Activated naive CD8-positive, alpha-beta T cell treated with anti-CD3 and anti-CD28 coated beads, Interleukin-2, amount 50 U/mL, for 24 hours (primary cell): ENCODE measurements around the gene FOXRED1.
"Not testable (repeated sequence)": the region's sequence is repeated elsewhere in the genome, so short reads cannot be mapped to it uniquely, and the experiment has no call there.

Source experiments
- ATAC-seq: fragments of 150-1000 bp; cut with Tn5 transposase; one replicate; pipeline ENCODE4 v1.10.0; 2021
- DNase-seq: peaks from one replicate; pipeline ENCODE4 v3.0.0; 2021
- H3K27ac Mint-ChIP-seq: one replicate; pipeline ENCODE4 v1.8.0; 2021; ENCODE audit warnings: mild to moderate bottlenecking, mixed read lengths
- H3K27me3 Mint-ChIP-seq: one replicate; pipeline ENCODE4 v1.8.0; 2021; ENCODE audit warnings: mixed read lengths
- H3K36me3 Mint-ChIP-seq: one replicate; pipeline ENCODE4 v1.8.0; 2021; ENCODE audit warnings: low read depth, mixed read lengths
- H3K4me1 Mint-ChIP-seq: one replicate; pipeline ENCODE4 v1.8.0; 2021; ENCODE audit warnings: mixed read lengths
- H3K4me3 Mint-ChIP-seq: one replicate; pipeline ENCODE4 v1.8.0; 2021; ENCODE audit warnings: mild to moderate bottlenecking, moderate library complexity, mixed read lengths
- H3K9me3 Mint-ChIP-seq: one replicate; pipeline ENCODE4 v1.8.0; 2021; ENCODE audit warnings: mixed read lengths

Gene FOXRED1

GRCh38 chr11:126284829-126285228, 15.9 kb downstream of the FOXRED1 start:
- peaks cover 64% of the 10 kb centered on the region for H3K4me1 Mint-ChIP-seq
- no peaks in the 10 kb centered on the region for H3K9me3 Mint-ChIP-seq
- peak overlapping the region; percentile 98 for H3K4me3 Mint-ChIP-seq
- no peaks in the 10 kb centered on the region for H3K27me3 Mint-ChIP-seq
- H3K36me3 Mint-ChIP-seq, result peaks cover 3% of the 10 kb centered on the region
- ATAC-seq (peak; percentile 63), DNase-seq (peak; percentile 89)
- peak overlapping the region; percentile 72 for H3K27ac Mint-ChIP-seq

GRCh38 chr11:126288237-126288636, 19.3 kb downstream of the FOXRED1 start:
- Mint-ChIP-seq H3K27me3 (no peaks in the 10 kb centered on the region), H3K36me3 (peaks cover 9% of the 10 kb centered on the region), H3K4me3 (no peak overlapping the region), H3K4me1 (peaks cover 45% of the 10 kb centered on the region), H3K9me3 (no peaks in the 10 kb centered on the region), H3K27ac (peak overlapping the region; percentile 46)
- DNase-seq (no peak), ATAC-seq (no peak)

GRCh38 chr11:126290887-126291286, 21.9 kb downstream of the FOXRED1 start:
- H3K4me1 Mint-ChIP-seq, result peaks cover 32% of the 10 kb centered on the region
- H3K27me3 Mint-ChIP-seq, result no peaks in the 10 kb centered on the region
- H3K36me3 Mint-ChIP-seq, result peaks cover 17% of the 10 kb centered on the region
- no peak overlapping the region for H3K4me3 Mint-ChIP-seq
- DNase-seq, result no peak
- H3K9me3 Mint-ChIP-seq, result no peaks in the 10 kb centered on the region
- no peak for ATAC-seq
- no peak overlapping the region for H3K27ac Mint-ChIP-seq

GRCh38 chr11:126293726-126294125, 24.8 kb downstream of the FOXRED1 start:
- Mint-ChIP-seq H3K4me1 (peaks cover 17% of the 10 kb centered on the region), H3K27me3 (no peaks in the 10 kb centered on the region), H3K27ac (peak overlapping the region; percentile 64), H3K9me3 (no peaks in the 10 kb centered on the region), H3K4me3 (no peak overlapping the region), H3K36me3 (peaks cover 27% of the 10 kb centered on the region)
- DNase-seq (no peak), ATAC-seq (peak; percentile 58)

- H3K36me3 Mint-ChIP-seq, result peaks cover 19% of the 10 kb centered on the region
- DNase-seq, result no peak
- H3K27ac Mint-ChIP-seq, result no peak overlapping the region
- no peaks in the 10 kb centered on the region for H3K9me3 Mint-ChIP-seq
- peaks cover 13% of the 10 kb centered on the region for H3K4me1 Mint-ChIP-seq
- no peaks in the 10 kb centered on the region for H3K27me3 Mint-ChIP-seq
- ATAC-seq, result no peak
- H3K4me3 Mint-ChIP-seq, result no peak overlapping the region
Observed at GRCh38 chr11:126297004-126297403, 28.1 kb downstream of the FOXRED1 start.

- H3K36me3 Mint-ChIP-seq, result peaks cover 16% of the 10 kb centered on the region
- peak within 1 kb of the TSS; percentile 94 for H3K4me3 Mint-ChIP-seq
- no peaks in the 10 kb centered on the region for H3K27me3 Mint-ChIP-seq
- H3K27ac Mint-ChIP-seq, result peak within 1 kb of the TSS; percentile 98
- peaks cover 27% of the 10 kb centered on the region for H3K4me1 Mint-ChIP-seq
- H3K9me3 Mint-ChIP-seq, result peaks cover 4% of the 10 kb centered on the region
- peak; percentile 91 for ATAC-seq
- peak; percentile 88 for DNase-seq
Observed at GRCh38 chr11:126303623-126304456, 34.9 kb downstream of the FOXRED1 start, which contains the start of gene DCPS. TSS of gene DCPS (plus strand) at chr11:126304060. CDS start at chr11:126304081, 21 bp downstream.

- no peaks in the 10 kb centered on the region for H3K27me3 Mint-ChIP-seq
- peaks cover 16% of the 10 kb centered on the region for H3K36me3 Mint-ChIP-seq
- peak overlapping the region; percentile 94 for H3K4me3 Mint-ChIP-seq
- peaks cover 27% of the 10 kb centered on the region for H3K4me1 Mint-ChIP-seq
- H3K27ac Mint-ChIP-seq, result peak overlapping the region; percentile 98
- DNase-seq (peak; percentile 26), ATAC-seq (peak; percentile 7)
- peaks cover 4% of the 10 kb centered on the region for H3K9me3 Mint-ChIP-seq
Observed at GRCh38 chr11:126304457-126305075, 35.6 kb downstream of the FOXRED1 start.

GRCh38 chr11:126305699-126306098, 36.7 kb downstream of the FOXRED1 start:
- Mint-ChIP-seq H3K27ac (peak overlapping the region; percentile 76), H3K4me1 (peaks cover 30% of the 10 kb centered on the region), H3K4me3 (peak overlapping the region; percentile 61), H3K9me3 (peaks cover 4% of the 10 kb centered on the region), H3K27me3 (no peaks in the 10 kb centered on the region), H3K36me3 (peaks cover 16% of the 10 kb centered on the region)
- DNase-seq, result no peak
- ATAC-seq, result peak; percentile 20

GRCh38 chr11:126307706-126308105, 38.8 kb downstream of the FOXRED1 start:
- Mint-ChIP-seq H3K4me1 (peaks cover 33% of the 10 kb centered on the region), H3K9me3 (peaks cover 4% of the 10 kb centered on the region), H3K27ac (no peak overlapping the region), H3K27me3 (no peaks in the 10 kb centered on the region), H3K36me3 (peaks cover 19% of the 10 kb centered on the region), H3K4me3 (no peak overlapping the region)
- ATAC-seq, result no peak
- DNase-seq, result peak; percentile 33

GRCh38 chr11:126308271-126308671, 39.3 kb downstream of the FOXRED1 start:
- no peak overlapping the region for H3K27ac Mint-ChIP-seq
- peaks cover 31% of the 10 kb centered on the region for H3K4me1 Mint-ChIP-seq

GRCh38 chr11:126308771-126309170, 39.8 kb downstream of the FOXRED1 start:
- H3K27me3 Mint-ChIP-seq, ATAC-seq, H3K27ac Mint-ChIP-seq, H3K9me3 Mint-ChIP-seq, H3K4me3 Mint-ChIP-seq, DNase-seq: not testable (repeated sequence)
- H3K36me3 Mint-ChIP-seq, result peaks cover 12% of the 10 kb centered on the region
- H3K4me1 Mint-ChIP-seq, result peaks cover 28% of the 10 kb centered on the region

More at GRCh38 chr11:126308271-126308671, 39.3 kb downstream of the FOXRED1 start:
- peaks cover 15% of the 10 kb centered on the region for H3K36me3 Mint-ChIP-seq
- H3K4me3 Mint-ChIP-seq, result no peak overlapping the region
- no peak for ATAC-seq
- H3K9me3 Mint-ChIP-seq, result peaks cover 4% of the 10 kb centered on the region
- no peaks in the 10 kb centered on the region for H3K27me3 Mint-ChIP-seq
- no peak for DNase-seq

- peak; percentile 71 for ATAC-seq
- Mint-ChIP-seq H3K36me3 (peaks cover 18% of the 10 kb centered on the region), H3K27ac (no peak overlapping the region), H3K4me3 (no peak overlapping the region), H3K4me1 (peaks cover 19% of the 10 kb centered on the region), H3K27me3 (no peaks in the 10 kb centered on the region), H3K9me3 (peaks cover 4% of the 10 kb centered on the region)
- DNase-seq, result peak; percentile 71
Observed at GRCh38 chr11:126310200-126310991, 41.4 kb downstream of the FOXRED1 start.

GRCh38 chr11:126310992-126311310, 42.0 kb downstream of the FOXRED1 start:
- Mint-ChIP-seq H3K4me3 (no peak overlapping the region), H3K36me3 (peaks cover 16% of the 10 kb centered on the region), H3K9me3 (no peaks in the 10 kb centered on the region), H3K4me1 (peaks cover 14% of the 10 kb centered on the region), H3K27ac (no peak overlapping the region), H3K27me3 (no peaks in the 10 kb centered on the region)
- ATAC-seq (no peak), DNase-seq (no peak)

GRCh38 chr11:126311401-126312291, 42.7 kb downstream of the FOXRED1 start:
- peaks cover 21% of the 10 kb centered on the region for H3K36me3 Mint-ChIP-seq
- no peak for ATAC-seq
- H3K9me3 Mint-ChIP-seq, result no peaks in the 10 kb centered on the region
- no peak overlapping the region for H3K4me3 Mint-ChIP-seq
- no peak overlapping the region for H3K27ac Mint-ChIP-seq
- no peaks in the 10 kb centered on the region for H3K27me3 Mint-ChIP-seq
- no peak for DNase-seq
- peaks cover 17% of the 10 kb centered on the region for H3K4me1 Mint-ChIP-seq
